Cardiac muscle cell (in vitro differentiated cells and primary cell): ENCODE data around the gene SECISBP2. TPM values are rescaled to one million over a fixed set of nuclear protein-coding genes. Genes with fewer than 3 reads are reported as not detected.

Source experiments
- DNase-seq, 2 donors: peaks; one replicate each; pipeline versions ENCODE4 v3.0.0 to v3.0.0-alpha.2; 2010 to 2017; ENCODE audit warnings: low read depth in 1 of 2, low spot score in 1 of 2
- H3K27ac ChIP-seq: fragments of 200-600 bp; sonication (generic); 2 replicates; pipeline ENCODE4 v1.5.1; 2016
- H3K27me3 ChIP-seq: fragments of 200-600 bp; sonication (generic); 2 replicates; pipeline ENCODE4 v1.6.0; 2016; ENCODE audit warnings: control low read depth
- H3K36me3 ChIP-seq: fragments of 200-600 bp; sonication (generic); 2 replicates; pipeline ENCODE4 v1.5.1; 2016; ENCODE audit warnings: control low read depth
- H3K4me1 ChIP-seq: fragments of 200-600 bp; sonication (generic); 2 replicates; pipeline ENCODE4 v1.8.1; 2017; ENCODE audit warnings: low read depth, mild to moderate bottlenecking, mixed run types
- H3K4me3 ChIP-seq: fragments of 200-600 bp; sonication (generic); 2 replicates; pipeline ENCODE4 v1.5.1; 2016; ENCODE audit warnings: mild to moderate bottlenecking
- H3K9me3 ChIP-seq: fragments of 200-600 bp; sonication (generic); 2 replicates; pipeline ENCODE4 v1.5.1; 2017; ENCODE audit warnings: low read depth, mild to moderate bottlenecking, control low read depth
- CTCF ChIP-seq: IDR thresholded peaks from 2 replicates; pipeline ENCODE4 v1.5.1; 2012; ENCODE audit warnings: low read depth, mild to moderate bottlenecking, low read length
- polyA plus RNA-seq: library from polyadenylated mRNA; unstranded; fragments of >200 nt; fragmentation: Nextera tagmentation; extraction: Ambion mirVana; gene quantifications from 2 replicates; pipeline ENCODE4 v1.2.1, GENCODE V29; 2016
- total RNA-seq: library from RNA; depleted of rRNA; stranded (reverse); fragments of >200 nt; gene quantifications from 2 replicates; pipeline ENCODE4 v1.2.3, GENCODE V29; 2016

The SECISBP2 gene
- total and polyA plus RNA-seq, 2 experiments from 2014 or later = 20.4 to 20.5 TPM

GRCh38 chr9:89323390-89323789 lies 5.1 kb downstream of the SECISBP2 start:
- no peaks in the 10 kb centered on the region for H3K9me3 ChIP-seq
- DNase-seq = no peak
- H3K4me3 ChIP-seq = no peak overlapping the region
- TF ChIP-seq CTCF = no peak
- peaks cover 5% of the 10 kb centered on the region for H3K4me1 ChIP-seq
- H3K36me3 ChIP-seq = peaks cover 9% of the 10 kb centered on the region
- H3K27me3 ChIP-seq = no peaks in the 10 kb centered on the region
- H3K27ac ChIP-seq = no peak overlapping the region

DNA sequence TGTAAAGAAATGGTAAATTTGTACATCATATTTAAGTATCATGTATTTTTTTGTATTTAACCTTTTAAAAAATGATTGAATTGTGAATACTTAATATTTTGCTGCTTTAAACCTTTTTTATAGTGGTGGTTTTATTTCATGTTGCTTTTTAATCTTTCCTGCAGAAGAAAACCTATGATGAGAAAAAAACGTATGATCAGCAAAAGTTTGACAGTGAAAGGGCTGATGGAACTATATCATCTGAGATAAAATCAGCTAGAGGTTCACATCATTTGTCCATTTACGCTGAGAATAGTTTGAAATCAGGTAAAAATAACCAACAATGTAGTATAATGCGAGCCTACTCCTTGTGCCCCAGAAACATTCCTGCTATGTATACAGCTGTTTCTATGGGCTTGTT lies 7.4 kb downstream of the SECISBP2 start:
- peaks cover 32% of the 10 kb centered on the region for H3K36me3 ChIP-seq

DNA sequence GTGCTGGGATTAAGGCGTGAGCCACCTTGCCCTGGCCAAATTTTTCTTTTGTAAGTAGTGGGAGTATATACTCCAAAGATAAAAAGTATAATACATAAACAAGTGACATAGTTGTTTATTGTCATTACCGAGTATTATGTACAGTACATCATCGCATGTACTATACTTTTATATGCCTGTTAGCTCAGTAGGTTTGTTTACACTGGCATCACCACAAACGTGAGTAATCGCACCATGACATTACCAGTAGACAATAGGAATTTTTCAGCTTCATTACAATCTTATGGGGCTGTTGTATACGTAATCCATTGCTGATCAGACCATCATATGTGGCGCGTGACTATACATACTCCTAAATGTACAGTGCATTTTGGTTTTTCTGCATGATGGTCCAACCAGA lies 9.8 kb downstream of the SECISBP2 start:
- H3K27ac ChIP-seq = no peak overlapping the region
- DNase-seq = no peak
- TF ChIP-seq CTCF = no peak
- no peaks in the 10 kb centered on the region for H3K9me3 ChIP-seq
- peaks cover 46% of the 10 kb centered on the region for H3K36me3 ChIP-seq
- H3K4me3 ChIP-seq = no peak overlapping the region
- H3K27me3 ChIP-seq = no peaks in the 10 kb centered on the region
- no peaks in the 10 kb centered on the region for H3K4me1 ChIP-seq

More for the DNA sequence above, 7.4 kb downstream of the SECISBP2 start:
- Histone ChIP-seq H3K27me3 (no peaks in the 10 kb centered on the region), H3K4me3 (no peak overlapping the region), H3K27ac (no peak overlapping the region), H3K4me1 (no peaks in the 10 kb centered on the region), H3K9me3 (no peaks in the 10 kb centered on the region)
- DNase-seq = no peak
- TF ChIP-seq CTCF = no peak

GRCh38 chr9:89329917-89330316 lies 11.6 kb downstream of the SECISBP2 start:
- Histone ChIP-seq H3K9me3 (no peaks in the 10 kb centered on the region), H3K4me3 (no peak overlapping the region), H3K27ac (no peak overlapping the region), H3K4me1 (no peaks in the 10 kb centered on the region), H3K27me3 (no peaks in the 10 kb centered on the region), H3K36me3 (peaks cover 62% of the 10 kb centered on the region)
- TF ChIP-seq CTCF = no peak
- DNase-seq = no peak

GRCh38 chr9:89330513-89330912 lies 12.2 kb downstream of the SECISBP2 start:
- DNase-seq = no peak
- no peak for TF ChIP-seq CTCF
- no peaks in the 10 kb centered on the region for H3K4me1 ChIP-seq
- H3K27ac ChIP-seq = no peak overlapping the region
- no peaks in the 10 kb centered on the region for H3K27me3 ChIP-seq
- peaks cover 62% of the 10 kb centered on the region for H3K36me3 ChIP-seq
- no peak overlapping the region for H3K4me3 ChIP-seq
- no peaks in the 10 kb centered on the region for H3K9me3 ChIP-seq

DNA sequence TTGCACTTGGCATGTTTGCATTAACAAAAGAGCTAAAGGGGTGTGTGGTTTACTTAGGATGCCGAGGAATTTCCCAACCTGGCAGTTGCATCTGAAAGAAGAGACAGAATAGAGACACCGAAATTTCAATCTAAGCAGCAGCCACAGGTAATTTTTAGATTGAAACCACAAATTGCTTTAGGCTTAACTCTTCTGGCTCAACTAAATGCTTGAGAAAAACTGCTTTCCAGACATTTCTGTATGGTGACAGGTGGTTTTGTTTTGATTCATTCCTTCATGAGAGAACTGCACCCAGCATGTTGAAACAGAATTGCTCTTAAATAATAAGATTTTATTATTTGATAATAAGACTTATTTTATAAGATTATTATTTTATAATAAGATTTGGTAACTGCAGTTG lies 21.5 kb downstream of the SECISBP2 start:
- H3K9me3 ChIP-seq = no peaks in the 10 kb centered on the region
- H3K36me3 ChIP-seq = peaks cover 19% of the 10 kb centered on the region
- H3K4me3 ChIP-seq = no peak overlapping the region
- no peaks in the 10 kb centered on the region for H3K27me3 ChIP-seq
- TF ChIP-seq CTCF = no peak
- H3K4me1 ChIP-seq = no peaks in the 10 kb centered on the region
- H3K27ac ChIP-seq = no peak overlapping the region
- no peak for DNase-seq
